ENCODE data around the gene RIT2.

DNA sequence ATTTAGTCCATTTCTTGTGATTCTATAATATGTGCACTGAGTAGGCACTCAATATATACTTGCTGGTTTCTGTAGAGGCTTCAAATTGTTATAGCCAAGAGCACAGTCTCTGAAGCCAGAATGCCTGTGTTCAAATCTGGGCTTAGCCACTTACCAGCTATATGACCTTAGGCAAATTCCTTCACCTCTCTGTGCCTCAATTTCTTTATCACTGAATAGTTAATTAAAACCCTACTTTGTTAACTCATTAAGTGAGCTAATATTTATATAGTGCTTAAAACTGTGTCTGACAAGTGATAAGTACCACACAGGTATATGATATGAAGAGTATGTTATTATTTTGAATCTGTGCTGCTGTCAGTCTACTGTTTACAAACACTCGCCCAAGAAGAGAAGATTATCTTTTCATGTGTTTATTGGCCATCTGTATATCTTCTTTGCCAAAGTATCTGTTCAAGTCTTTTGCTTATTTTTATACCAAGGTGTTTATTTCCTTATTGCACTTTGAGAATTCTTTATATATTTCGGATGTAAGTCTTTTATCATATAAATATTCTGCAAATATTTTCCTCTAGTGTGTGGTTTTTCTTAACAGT, 1.3 kb upstream of the RIT2 start:
- TF ChIP-seq, protein P1, sequence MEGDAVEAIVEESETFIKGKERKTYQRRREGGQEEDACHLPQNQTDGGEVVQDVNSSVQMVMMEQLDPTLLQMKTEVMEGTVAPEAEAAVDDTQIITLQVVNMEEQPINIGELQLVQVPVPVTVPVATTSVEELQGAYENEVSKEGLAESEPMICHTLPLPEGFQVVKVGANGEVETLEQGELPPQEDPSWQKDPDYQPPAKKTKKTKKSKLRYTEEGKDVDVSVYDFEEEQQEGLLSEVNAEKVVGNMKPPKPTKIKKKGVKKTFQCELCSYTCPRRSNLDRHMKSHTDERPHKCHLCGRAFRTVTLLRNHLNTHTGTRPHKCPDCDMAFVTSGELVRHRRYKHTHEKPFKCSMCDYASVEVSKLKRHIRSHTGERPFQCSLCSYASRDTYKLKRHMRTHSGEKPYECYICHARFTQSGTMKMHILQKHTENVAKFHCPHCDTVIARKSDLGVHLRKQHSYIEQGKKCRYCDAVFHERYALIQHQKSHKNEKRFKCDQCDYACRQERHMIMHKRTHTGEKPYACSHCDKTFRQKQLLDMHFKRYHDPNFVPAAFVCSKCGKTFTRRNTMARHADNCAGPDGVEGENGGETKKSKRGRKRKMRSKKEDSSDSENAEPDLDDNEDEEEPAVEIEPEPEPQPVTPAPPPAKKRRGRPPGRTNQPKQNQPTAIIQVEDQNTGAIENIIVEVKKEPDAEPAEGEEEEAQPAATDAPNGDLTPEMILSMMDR (IDR thresholded peaks at IDR 0.05), result no peak
- TF ChIP-seq POLR2AphosphoS5 (IDR thresholded peaks at IDR 0.05), result no peak
- no peak for TF ChIP-seq POLR2A (IDR thresholded peaks at IDR 0.05)
- TF ChIP-seq EP300 (IDR thresholded peaks at IDR 0.05), result no peak
